Measurements from ENCODE around the gene OSBPL8.

DNA sequence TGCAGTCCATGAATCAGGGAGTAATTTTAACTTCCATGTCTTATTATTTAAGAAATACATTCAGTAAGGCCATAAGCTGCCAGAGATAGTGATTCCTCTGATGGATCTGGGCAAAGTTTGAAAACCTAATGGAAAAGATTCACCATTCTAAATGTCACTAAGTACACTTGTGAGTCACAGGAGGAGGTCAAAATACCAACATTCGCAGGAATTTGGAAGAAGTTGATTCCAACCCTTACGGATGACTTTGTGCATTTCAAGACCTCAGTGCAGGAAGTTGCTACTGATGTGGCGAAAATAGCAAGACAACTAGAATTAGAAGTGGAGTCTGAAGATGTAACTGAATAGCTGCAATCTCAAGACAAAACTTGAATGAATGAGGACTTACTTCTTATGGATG is 69.8 kb downstream of the OSBPL8 start:
- TF ChIP-seq, protein P1, sequence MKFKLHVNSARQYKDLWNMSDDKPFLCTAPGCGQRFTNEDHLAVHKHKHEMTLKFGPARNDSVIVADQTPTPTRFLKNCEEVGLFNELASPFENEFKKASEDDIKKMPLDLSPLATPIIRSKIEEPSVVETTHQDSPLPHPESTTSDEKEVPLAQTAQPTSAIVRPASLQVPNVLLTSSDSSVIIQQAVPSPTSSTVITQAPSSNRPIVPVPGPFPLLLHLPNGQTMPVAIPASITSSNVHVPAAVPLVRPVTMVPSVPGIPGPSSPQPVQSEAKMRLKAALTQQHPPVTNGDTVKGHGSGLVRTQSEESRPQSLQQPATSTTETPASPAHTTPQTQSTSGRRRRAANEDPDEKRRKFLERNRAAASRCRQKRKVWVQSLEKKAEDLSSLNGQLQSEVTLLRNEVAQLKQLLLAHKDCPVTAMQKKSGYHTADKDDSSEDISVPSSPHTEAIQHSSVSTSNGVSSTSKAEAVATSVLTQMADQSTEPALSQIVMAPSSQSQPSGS (tag by site-specific recombination; IDR thresholded peaks at IDR 0.05; ENCODE audit: low read depth) = no peak
- TF ChIP-seq ZNF311 (tag by site-specific recombination; IDR thresholded peaks at IDR 0.05; ENCODE audit: borderline replicate concordance) = no peak
- TF ChIP-seq ZNF501 (tag by site-specific recombination; IDR thresholded peaks at IDR 0.05) = no peak
- no peak for TF ChIP-seq TCF7L2 (IDR thresholded peaks at IDR 0.05; ENCODE audit: borderline replicate concordance, low read depth, low read length)
- no peak for TF ChIP-seq ZNF146 (tag by site-specific recombination; IDR thresholded peaks at IDR 0.05)
- no peak for TF ChIP-seq MEIS1 (CRISPR knock-in tag; IDR thresholded peaks at IDR 0.05; ENCODE audit: borderline replicate concordance)
- TF ChIP-seq, protein P2, sequence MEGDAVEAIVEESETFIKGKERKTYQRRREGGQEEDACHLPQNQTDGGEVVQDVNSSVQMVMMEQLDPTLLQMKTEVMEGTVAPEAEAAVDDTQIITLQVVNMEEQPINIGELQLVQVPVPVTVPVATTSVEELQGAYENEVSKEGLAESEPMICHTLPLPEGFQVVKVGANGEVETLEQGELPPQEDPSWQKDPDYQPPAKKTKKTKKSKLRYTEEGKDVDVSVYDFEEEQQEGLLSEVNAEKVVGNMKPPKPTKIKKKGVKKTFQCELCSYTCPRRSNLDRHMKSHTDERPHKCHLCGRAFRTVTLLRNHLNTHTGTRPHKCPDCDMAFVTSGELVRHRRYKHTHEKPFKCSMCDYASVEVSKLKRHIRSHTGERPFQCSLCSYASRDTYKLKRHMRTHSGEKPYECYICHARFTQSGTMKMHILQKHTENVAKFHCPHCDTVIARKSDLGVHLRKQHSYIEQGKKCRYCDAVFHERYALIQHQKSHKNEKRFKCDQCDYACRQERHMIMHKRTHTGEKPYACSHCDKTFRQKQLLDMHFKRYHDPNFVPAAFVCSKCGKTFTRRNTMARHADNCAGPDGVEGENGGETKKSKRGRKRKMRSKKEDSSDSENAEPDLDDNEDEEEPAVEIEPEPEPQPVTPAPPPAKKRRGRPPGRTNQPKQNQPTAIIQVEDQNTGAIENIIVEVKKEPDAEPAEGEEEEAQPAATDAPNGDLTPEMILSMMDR (tag by site-specific recombination; IDR thresholded peaks at IDR 0.05) = no peak

Measured in HEK293 (cell line).